Testis (tissue), 2 donors: ENCODE data around the gene ANKLE1.

Experiments
- CTCF ChIP-seq, 3 experiments: fragments of 450-650 bp in 2 of 3; fragments of 200-600 bp in 1 of 3; sonication (generic) in 1 of 3; IDR thresholded peaks; one replicate each; pipeline ENCODE4 v1.5.1; 2016 to 2019; ENCODE audit warnings: antibody characterized with exemption in 3 of 3, mild to moderate bottlenecking in 2 of 3, moderate library complexity in 1 of 3
- POLR2A ChIP-seq: fragments of 450-650 bp; IDR thresholded peaks from one replicate; pipeline ENCODE4 v1.6.1; 2017; ENCODE audit warnings: antibody characterized with exemption, mild to moderate bottlenecking, moderate library complexity

- no peak for TF ChIP-seq CTCF (IDR thresholded peaks at IDR 0.05)
- TF ChIP-seq POLR2A: no peak
Measured at GRCh38 chr19:17324357-17325114, 42.8 kb downstream of the ANKLE1 start.
